OCI-LY7 (cell line): ENCODE data around the gene LTV1. TPM values are rescaled to one million over a fixed set of nuclear protein-coding genes. Genes with fewer than 3 reads are reported as not detected.

Source experiments
- BruUV-seq: library from RNA; stranded (reverse); fragments of 400-500 nt; replicated peaks from 2 replicates; lab custom pipeline; 2021; lab: Mats Ljungman, UMichigan
- CTCF ChIA-PET: fragments of 300-600 bp; sonication (Branson Sonifier 250); formaldehyde crosslinking; loops from one replicate; lab custom pipeline; 2022; ENCODE audit warnings: antibody characterized with exemption; ENCODE audit not compliant: unreplicated experiment; lab: Charles Lee
- POLR2A ChIA-PET: fragments of 300-600 bp; sonication (Branson Sonifier 250); formaldehyde crosslinking; loops from one replicate; lab custom pipeline; 2022; ENCODE audit warnings: antibody characterized with exemption; lab: Charles Lee
- DNase-seq: peaks from one replicate; pipeline ENCODE4 v3.0.0-alpha.2; 2015; ENCODE audit warnings: low spot score
- H2AFZ ChIP-seq: fragments of 200-600 bp; sonication (generic), shearing (Covaris generic); 2 replicates; pipeline ENCODE4 v1.6.1; 2014; ENCODE audit warnings: mild to moderate bottlenecking, antibody characterized with exemption, low read length, moderate library complexity
- H3K27ac ChIP-seq: fragments of 200-600 bp; sonication (generic); 2 replicates; pipeline ENCODE4 v1.5.1; 2014; ENCODE audit warnings: mixed run types, low read depth, mild to moderate bottlenecking, moderate library complexity, low read length, inconsistent platforms; ENCODE audit not compliant: poor library complexity, severe bottlenecking
- H3K36me3 ChIP-seq: fragments of 200-600 bp; sonication (generic); 2 replicates; pipeline ENCODE4 v1.6.1; 2014; ENCODE audit warnings: mild to moderate bottlenecking, antibody characterized with exemption, low read length, moderate library complexity, mixed read lengths; ENCODE audit not compliant: insufficient read depth
- H3K4me1 ChIP-seq: fragments of 200-600 bp; sonication (generic); 2 replicates; pipeline ENCODE4 v1.5.1; 2014; ENCODE audit warnings: mild to moderate bottlenecking, low read length; ENCODE audit not compliant: insufficient read depth, poor library complexity, severe bottlenecking
- H3K4me2 ChIP-seq: fragments of 200-600 bp; sonication (generic); 2 replicates; pipeline ENCODE4 v1.6.1; 2014; ENCODE audit warnings: mild to moderate bottlenecking, low read length
- H3K4me3 ChIP-seq: fragments of 200-600 bp; sonication (generic); 2 replicates; pipeline ENCODE4 v1.5.1; 2014; ENCODE audit warnings: mild to moderate bottlenecking, low read depth, low read length; ENCODE audit not compliant: poor library complexity, severe bottlenecking
- H3K79me2 ChIP-seq: fragments of 200-600 bp; sonication (generic); 2 replicates; pipeline ENCODE4 v1.6.1; 2016; ENCODE audit warnings: low read depth, mild to moderate bottlenecking, low read length, moderate library complexity, mixed read lengths; ENCODE audit not compliant: insufficient read depth
- H3K9me2 ChIP-seq: fragments of 200-600 bp; sonication (generic); 2 replicates; pipeline ENCODE4 v1.6.1; 2016; ENCODE audit warnings: mild to moderate bottlenecking, low read length, mixed read lengths; ENCODE audit not compliant: insufficient read depth
- H3K9me3 ChIP-seq: fragments of 200-600 bp; sonication (generic); 2 replicates; pipeline ENCODE4 v1.6.1; 2014; ENCODE audit warnings: mild to moderate bottlenecking, mixed run types, low read length, mixed read lengths
- H4K20me1 ChIP-seq: fragments of 200-600 bp; sonication (generic); 2 replicates; pipeline ENCODE4 v1.6.1; 2014; ENCODE audit warnings: mild to moderate bottlenecking, antibody characterized with exemption, low read length, moderate library complexity, mixed read lengths; ENCODE audit not compliant: insufficient read depth
- EZH2phosphoT487 ChIP-seq: fragments of 200-600 bp; sonication (generic); IDR thresholded peaks from 2 replicates; pipeline ENCODE4 v1.6.1; 2018; ENCODE audit warnings: low read depth, borderline replicate concordance, mild to moderate bottlenecking, mixed run types, antibody characterized with exemption, low read length, moderate library complexity, mixed read lengths
- intact Hi-C: fragments of 100-400 bp; cut with micrococcal nuclease; formaldehyde crosslinking; loops from one replicate; pipeline ENCODE4 v1.10.0; 2022; ENCODE audit not compliant: unreplicated experiment
- total RNA-seq, 2 experiments: library from RNA; depleted of rRNA in 1 of 2; stranded (reverse); fragments of >200 nt in 1 of 2; shearing (Covaris generic) in 1 of 2; gene quantifications; 2 replicates each; pipeline ENCODE4 v1.2.3, GENCODE V29; 2014 to 2022
- TF ChIP-seq, protein P1 (sequence below): fragments of 200-600 bp; sonication (generic); conservative IDR thresholded peaks from 2 replicates; pipeline ENCODE4 v1.5.1; 2014; ENCODE audit warnings: mild to moderate bottlenecking, antibody characterized with exemption, low read length, moderate library complexity, mixed read lengths

The LTV1 gene
- total RNA-seq, 2 experiments from 2014 or later, result 25.6 to 37.3 TPM

DNA sequence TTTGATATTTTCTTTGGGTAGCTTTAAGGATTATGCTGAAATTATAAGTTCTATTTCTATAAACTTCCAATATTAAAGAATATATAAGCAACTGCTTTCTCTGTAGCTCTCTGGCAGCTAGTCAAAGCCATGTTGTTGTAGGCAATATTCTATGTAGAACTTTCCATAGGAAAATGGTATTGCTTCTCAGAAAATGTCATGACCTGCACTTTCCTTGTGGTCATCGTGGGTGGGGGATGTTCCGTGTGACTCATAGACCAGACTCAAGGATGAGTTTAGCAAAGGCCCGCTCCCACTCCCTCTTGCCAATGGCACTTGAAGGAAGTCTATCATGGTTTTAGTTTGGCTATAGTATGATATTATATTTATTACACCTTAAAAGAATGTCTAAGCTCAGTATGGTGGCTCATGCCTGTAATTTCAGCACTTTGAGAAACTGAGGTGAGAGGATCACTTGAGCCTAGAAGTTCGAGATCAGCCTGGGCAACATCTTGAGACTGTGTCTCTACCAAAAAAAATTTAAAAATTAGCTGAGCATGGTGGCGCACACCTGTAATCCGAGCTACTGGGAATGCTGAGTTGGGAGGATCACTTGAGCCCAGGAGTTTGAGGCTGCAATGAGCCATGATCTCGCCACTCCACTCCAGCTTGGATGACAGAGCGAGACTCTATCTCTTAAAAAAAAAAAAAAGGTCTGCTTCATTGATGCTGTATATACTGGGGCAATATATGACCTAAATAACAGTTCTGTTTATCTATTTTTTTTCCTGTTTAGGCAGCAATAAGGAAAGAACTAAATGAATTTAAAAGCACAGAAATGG is 36.6 kb upstream of the LTV1 start:
- Histone ChIP-seq H3K36me3 (no peaks in the 10 kb centered on the region), H4K20me1 (no peaks in the 10 kb centered on the region), H3K4me1 (no peaks in the 10 kb centered on the region), H3K9me3 (no peaks in the 10 kb centered on the region), H3K4me3 (no peak overlapping the region), H3K4me2 (no peak overlapping the region), H2AFZ (no peak overlapping the region), H3K79me2 (no peaks in the 10 kb centered on the region), H3K9me2 (no peaks in the 10 kb centered on the region), H3K27ac (no peak overlapping the region)
- intact Hi-C loops, result no loop called here
- ChIA-PET CTCF (no interaction called here), POLR2A (interaction anchor here (0.7 to 1.2 kb wide), 2 partner anchors 12 to 14 kb away, joined by 3 read pairs; no protein-coding TSS in a partner anchor)
- no peak for DNase-seq
- no TSS peak for BruUV-seq
- TF ChIP-seq, protein P1, sequence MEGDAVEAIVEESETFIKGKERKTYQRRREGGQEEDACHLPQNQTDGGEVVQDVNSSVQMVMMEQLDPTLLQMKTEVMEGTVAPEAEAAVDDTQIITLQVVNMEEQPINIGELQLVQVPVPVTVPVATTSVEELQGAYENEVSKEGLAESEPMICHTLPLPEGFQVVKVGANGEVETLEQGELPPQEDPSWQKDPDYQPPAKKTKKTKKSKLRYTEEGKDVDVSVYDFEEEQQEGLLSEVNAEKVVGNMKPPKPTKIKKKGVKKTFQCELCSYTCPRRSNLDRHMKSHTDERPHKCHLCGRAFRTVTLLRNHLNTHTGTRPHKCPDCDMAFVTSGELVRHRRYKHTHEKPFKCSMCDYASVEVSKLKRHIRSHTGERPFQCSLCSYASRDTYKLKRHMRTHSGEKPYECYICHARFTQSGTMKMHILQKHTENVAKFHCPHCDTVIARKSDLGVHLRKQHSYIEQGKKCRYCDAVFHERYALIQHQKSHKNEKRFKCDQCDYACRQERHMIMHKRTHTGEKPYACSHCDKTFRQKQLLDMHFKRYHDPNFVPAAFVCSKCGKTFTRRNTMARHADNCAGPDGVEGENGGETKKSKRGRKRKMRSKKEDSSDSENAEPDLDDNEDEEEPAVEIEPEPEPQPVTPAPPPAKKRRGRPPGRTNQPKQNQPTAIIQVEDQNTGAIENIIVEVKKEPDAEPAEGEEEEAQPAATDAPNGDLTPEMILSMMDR, result no peak
- no peak for TF ChIP-seq EZH2phosphoT487

DNA sequence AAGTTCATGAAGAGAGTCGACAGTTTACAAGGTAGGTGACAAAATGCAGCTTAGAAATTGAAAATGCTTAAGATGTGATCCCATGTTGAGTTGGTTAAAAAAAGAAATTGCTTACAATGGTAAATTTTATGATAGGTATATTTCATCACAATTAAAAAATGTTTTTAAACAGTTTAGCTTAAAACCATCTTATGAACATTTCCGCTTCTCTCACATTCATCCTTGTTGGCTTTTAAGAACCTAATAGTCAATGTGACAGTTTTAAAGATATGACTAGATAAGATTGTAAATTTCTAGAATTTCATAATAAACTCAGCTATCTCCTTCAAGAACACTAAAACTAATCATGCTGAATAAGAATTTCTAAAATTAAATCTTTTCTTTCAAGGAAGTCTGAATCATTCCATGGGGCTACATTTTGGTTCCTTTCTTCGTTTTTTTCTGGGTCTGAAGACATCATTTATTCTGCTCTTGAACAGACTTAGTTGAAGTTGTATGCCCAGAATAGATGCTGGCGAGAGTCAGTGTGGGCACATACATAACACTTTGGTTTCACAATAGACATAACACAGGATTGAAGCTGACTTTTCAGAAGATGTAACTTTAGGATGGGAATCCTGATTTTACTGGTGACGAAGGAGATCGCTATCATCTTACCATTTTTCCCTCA is 35.9 kb upstream of the LTV1 start:
- TF ChIP-seq, protein P1, result no peak
- TF ChIP-seq EZH2phosphoT487, result no peak
- BruUV-seq, result no TSS peak
- POLR2A ChIA-PET, result interaction anchor here (0.7 to 1.2 kb wide), 3 partner anchors 8 to 14 kb away, joined by 3 read pairs; no protein-coding TSS in a partner anchor

More for the DNA sequence above, 35.9 kb upstream of the LTV1 start:
- no peak overlapping the region for H3K27ac ChIP-seq
- H3K4me3 ChIP-seq, result no peak overlapping the region
- H3K36me3 ChIP-seq, result no peaks in the 10 kb centered on the region
- no peaks in the 10 kb centered on the region for H3K4me1 ChIP-seq
- H4K20me1 ChIP-seq, result no peaks in the 10 kb centered on the region
- H3K79me2 ChIP-seq, result no peaks in the 10 kb centered on the region
- no peak for DNase-seq
- CTCF ChIA-PET, result no interaction called here
- H3K9me2 ChIP-seq, result no peaks in the 10 kb centered on the region
- no peaks in the 10 kb centered on the region for H3K9me3 ChIP-seq
- no peak overlapping the region for H3K4me2 ChIP-seq
- intact Hi-C loops, result no loop called here
- no peak overlapping the region for H2AFZ ChIP-seq
